Spinal cord (tissue), 10 donors: ENCODE data around the gene SIAH1. TPM values are rescaled to one million over a fixed set of nuclear protein-coding genes. Genes with fewer than 3 reads are reported as not detected.
A peak's percentile ranks its signal among the peaks of the same experiment; 100 is the strongest.
"Not testable (repeated sequence)": the region's sequence is repeated elsewhere in the genome, so short reads cannot be mapped to it uniquely, and the experiment has no call there.

Experiments
- DNase-seq, 6 donors: peaks; one replicate each; pipeline versions ENCODE4 v3.0.0 to v3.0.0-alpha.2; 2013 to 2015; ENCODE audit warnings: low spot score in 6 of 6, low read depth in 4 of 6
- H3K27ac ChIP-seq: one replicate; pipeline ENCODE4 v1.5.1; 2013; ENCODE audit warnings: low read depth, low read length, control low read depth
- H3K27me3 ChIP-seq: one replicate; pipeline ENCODE4 v1.6.1; 2013; ENCODE audit warnings: low read length; ENCODE audit not compliant: control insufficient read depth, insufficient read depth
- H3K36me3 ChIP-seq: one replicate; pipeline ENCODE4 v1.6.1; 2013; ENCODE audit warnings: low read length; ENCODE audit not compliant: control insufficient read depth, insufficient read depth
- H3K4me1 ChIP-seq: one replicate; pipeline ENCODE4 v1.6.1; 2013; ENCODE audit warnings: low read length; ENCODE audit not compliant: control insufficient read depth, insufficient read depth
- H3K4me3 ChIP-seq: one replicate; pipeline ENCODE4 v1.5.1; 2013; ENCODE audit warnings: low read depth, low read length, control low read depth
- H3K9me3 ChIP-seq: one replicate; pipeline ENCODE4 v1.6.1; 2013; ENCODE audit warnings: low read length; ENCODE audit not compliant: control insufficient read depth, insufficient read depth
- WGBS: methylation state at CpG from one replicate; pipeline ENCODE4 v1.1.5; 2013; ENCODE audit warnings: missing lambda C conversion rate; ENCODE audit not compliant: insufficient coverage; 5-methylcytosine and 5-hydroxymethylcytosine counted together
- polyA plus RNA-seq, 2 donors: library from polyadenylated mRNA; unstranded; fragments of 120-200 nt; gene quantifications; one replicate each; pipeline ENCODE4 v1.2.1, GENCODE V29; 2013; ENCODE audit not compliant: insufficient read length in 2 of 2
- total RNA-seq, 2 donors: library from RNA; depleted of rRNA in 1 of 2; stranded (reverse); fragments of 120-200 nt in 1 of 2; fragments of >200 nt in 1 of 2; gene quantifications; one replicate each; pipeline versions ENCODE4 v1.2.3 to v1.2.4, GENCODE V29; 2013 to 2014
- donor health status: healthy.

Gene SIAH1
- total and polyA plus RNA-seq, 4 donors = 36.9 to 54.2 (median 44.8) TPM

DNA sequence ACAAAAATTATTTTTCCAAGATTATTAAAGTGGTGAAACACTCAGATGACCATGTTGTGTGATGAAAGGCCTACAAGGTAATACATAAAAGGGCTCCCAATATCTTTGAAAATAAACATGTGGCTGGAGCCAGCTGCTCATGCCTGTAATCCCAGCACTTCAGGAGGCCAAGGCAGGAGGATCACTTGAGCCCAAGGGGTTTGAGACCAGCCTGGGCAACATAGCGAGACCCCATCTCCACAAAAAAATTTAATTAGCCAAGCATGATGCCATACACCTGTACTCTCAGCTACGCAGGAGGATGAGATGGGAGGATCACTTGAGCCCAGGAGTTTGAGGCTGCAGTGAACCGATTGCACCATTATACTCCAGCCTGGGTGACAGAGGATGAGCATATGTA lies 26.8 kb downstream of the SIAH1 start:
- no peaks in the 10 kb centered on the region for H3K4me1 ChIP-seq
- no peak for DNase-seq
- H3K36me3 ChIP-seq = peaks cover 4% of the 10 kb centered on the region
- no CpG with 5 or more reads among the region's 3 CpGs for WGBS
- no peak overlapping the region for H3K4me3 ChIP-seq
- no peaks in the 10 kb centered on the region for H3K9me3 ChIP-seq
- H3K27ac ChIP-seq = no peak overlapping the region
- H3K27me3 ChIP-seq = no peaks in the 10 kb centered on the region

DNA sequence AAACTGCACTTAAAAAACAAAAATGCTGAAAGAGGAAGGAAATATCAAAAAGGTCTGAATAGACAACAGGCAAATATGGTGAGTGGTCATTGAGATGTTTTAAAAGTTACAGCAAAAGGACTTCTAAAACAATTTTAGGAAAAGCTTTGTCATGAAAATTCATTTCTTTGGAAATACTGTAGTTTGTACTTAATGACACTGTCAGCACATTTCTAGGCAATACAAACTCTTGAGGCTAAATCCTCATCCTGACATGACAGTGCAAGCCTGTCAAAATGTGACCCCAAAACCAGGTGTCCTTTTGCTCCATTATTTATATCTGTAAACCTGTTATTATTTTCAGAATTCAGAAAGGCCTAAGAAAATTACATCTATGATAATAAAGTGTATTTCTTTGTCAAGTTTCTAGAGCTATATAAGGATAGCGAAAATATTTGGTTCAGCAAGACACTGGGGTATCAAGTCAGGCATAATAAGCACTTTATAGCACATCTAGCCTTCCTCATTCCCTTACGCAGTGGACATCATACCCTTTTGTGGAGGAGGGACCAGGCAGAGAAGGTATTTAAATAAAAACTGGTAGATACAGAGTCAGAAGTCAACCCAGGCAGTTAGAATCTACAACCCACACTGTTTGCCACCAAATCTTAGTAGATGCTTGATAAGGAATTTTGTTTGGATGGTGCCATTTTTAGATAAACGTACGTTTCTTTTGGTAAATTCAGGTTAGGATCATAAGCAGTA lies 28.4 kb downstream of the SIAH1 start:
- no peak overlapping the region for H3K27ac ChIP-seq

DNA sequence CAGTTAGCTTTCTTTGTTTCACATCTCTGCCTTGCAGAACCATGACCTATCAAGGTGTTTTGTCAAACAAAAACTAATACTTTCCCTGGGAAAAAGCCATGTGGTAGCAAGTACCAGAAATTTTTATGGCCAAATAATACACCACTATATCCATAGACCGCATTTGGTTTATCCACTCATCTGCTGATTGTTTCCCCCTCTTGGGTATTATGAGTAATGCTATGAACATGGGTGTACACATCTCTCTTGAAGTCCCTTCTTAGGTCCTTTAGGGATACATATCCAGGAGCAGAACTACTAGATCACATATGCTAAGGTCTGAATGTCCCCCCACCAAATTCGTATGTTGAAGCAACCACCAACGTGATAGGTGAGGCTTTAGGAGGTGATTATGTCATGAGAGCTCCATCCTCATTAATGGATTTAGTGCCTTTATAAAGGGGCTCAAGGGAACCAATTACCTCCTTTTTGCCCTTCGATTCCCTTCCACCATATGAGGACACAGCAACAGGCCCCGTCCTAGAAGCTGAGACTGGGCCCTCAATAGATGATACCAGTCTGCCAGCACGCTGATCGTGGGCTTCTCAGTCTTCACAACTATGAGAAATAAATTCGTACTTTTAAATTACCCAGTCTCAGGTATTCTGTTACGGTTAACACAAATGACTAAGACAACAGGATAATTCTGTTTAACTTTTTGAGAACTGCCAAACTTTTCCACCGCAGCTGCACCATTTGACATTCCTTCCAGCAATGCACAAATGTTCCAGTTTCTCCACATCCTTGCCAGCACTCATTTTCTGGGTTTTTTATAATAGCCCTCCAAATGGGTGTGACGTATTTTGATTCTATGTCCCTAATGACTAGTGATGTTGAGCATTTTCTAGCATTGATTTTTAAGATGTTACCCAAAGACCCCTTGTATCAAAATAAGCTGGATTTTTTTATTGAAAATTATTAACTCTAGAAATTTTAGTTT lies 30.0 kb downstream of the SIAH1 start:
- Histone ChIP-seq H3K4me3 (no peak overlapping the region), H3K4me1 (no peaks in the 10 kb centered on the region), H3K27me3 (no peaks in the 10 kb centered on the region), H3K9me3 (no peaks in the 10 kb centered on the region), H3K36me3 (peaks cover 20% of the 10 kb centered on the region), H3K27ac (no peak overlapping the region)
- no peak for DNase-seq
- 88% methylated on average over 7 of the region's 11 CpGs for WGBS

More for the DNA sequence above, 28.4 kb downstream of the SIAH1 start:
- DNase-seq = no peak
- no peaks in the 10 kb centered on the region for H3K27me3 ChIP-seq
- H3K4me1 ChIP-seq = no peaks in the 10 kb centered on the region
- H3K4me3 ChIP-seq = no peak overlapping the region
- WGBS = no CpG with 5 or more reads among the region's 4 CpGs
- no peaks in the 10 kb centered on the region for H3K9me3 ChIP-seq
- peaks cover 14% of the 10 kb centered on the region for H3K36me3 ChIP-seq

DNA sequence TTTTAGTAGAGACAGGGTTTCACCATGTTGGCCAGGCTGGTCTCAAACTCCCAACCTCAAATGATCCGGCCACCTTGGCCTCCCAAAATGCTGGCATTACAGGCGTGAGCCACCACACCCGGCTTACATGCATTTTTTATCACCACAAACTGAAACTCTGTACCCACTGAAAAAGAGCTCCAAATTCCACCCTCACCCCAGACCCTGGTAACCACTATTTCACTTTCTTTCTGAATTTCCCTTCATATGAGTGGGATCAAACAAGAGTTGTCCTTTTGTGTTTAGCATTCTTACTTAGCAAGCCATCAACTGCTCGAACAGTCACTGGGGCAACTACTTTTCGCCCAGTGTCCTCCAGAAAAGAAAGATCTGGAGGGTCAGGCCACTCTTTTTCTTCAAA lies 30.8 kb downstream of the SIAH1 start:
- not testable (repeated sequence) for DNase-seq, H3K4me1 ChIP-seq, H3K4me3 ChIP-seq, H3K9me3 ChIP-seq, H3K27me3 ChIP-seq, H3K27ac ChIP-seq
- peaks cover 27% of the 10 kb centered on the region for H3K36me3 ChIP-seq
- 100% methylated on average over 5 of the region's 5 CpGs for WGBS

DNA sequence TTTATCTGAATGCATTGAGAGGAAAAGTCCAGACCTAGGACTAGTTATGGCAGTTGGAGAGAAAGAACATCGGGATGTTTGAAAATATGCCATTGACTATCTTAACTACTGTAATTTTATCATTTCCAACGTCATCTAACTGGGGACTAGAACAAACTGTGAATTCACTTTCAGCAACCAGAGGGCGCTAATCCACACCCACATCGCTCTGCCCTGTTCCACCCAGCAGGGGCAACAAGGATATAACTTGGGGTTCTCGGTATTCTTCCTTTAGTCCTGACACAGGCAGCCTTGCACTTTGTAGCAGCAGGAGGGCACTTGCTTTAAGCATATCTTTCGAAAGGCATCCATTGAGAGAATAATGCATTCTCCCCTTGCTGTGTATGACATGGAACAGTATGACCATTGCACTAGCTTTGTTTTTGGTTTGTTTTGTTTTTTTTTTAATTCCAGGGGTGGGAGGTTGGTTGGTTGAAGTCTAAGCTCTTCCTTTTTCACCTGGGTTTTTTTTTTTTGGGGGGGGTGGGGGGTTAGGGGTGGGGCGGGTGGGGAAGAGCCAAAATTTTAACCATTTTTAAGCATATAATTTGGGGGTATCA lies 31.5 kb downstream of the SIAH1 start:
- no peak overlapping the region for H3K4me3 ChIP-seq
- H3K9me3 ChIP-seq = no peaks in the 10 kb centered on the region
- H3K27ac ChIP-seq = no peak overlapping the region
- 7% methylated on average over 3 of the region's 7 CpGs for WGBS
- H3K36me3 ChIP-seq = peaks cover 30% of the 10 kb centered on the region
- no peaks in the 10 kb centered on the region for H3K4me1 ChIP-seq
- H3K27me3 ChIP-seq = no peaks in the 10 kb centered on the region
- peak in 3 of 6 donors; percentile 18 to 72 (median 70) for DNase-seq

DNA sequence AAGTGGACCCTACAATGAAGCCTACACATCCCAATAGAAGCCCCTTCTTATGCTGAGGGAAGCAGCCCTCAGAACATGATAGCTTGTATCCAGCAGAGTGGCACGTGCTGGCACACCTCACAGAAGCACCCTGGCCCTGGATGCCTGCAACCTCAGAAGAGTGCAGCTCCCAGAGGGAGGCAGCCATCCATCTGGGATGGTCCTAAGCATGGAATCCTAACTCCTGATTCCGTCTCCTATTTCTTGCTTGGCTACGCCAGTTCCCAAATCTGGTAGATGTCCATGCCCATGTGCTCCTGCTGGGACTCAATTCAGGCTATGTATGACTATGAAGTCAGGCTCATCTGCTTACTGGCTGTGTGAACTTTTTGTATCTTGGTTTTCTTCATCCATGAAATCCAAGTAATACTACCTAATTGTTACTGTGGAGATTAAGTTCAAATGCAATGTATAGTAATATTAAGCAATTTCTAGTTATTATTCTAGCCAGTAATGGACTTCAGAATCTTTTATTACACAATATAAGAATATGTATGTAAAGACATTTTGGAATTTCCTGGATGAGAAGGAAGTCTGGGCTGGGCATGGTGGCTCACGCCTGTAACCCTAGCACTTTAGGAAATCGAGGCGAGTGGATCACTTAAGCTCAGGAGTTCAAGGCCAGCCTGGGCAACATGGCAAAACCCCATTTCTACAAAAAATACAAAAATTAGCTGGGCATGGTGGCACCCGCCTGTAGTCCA lies 32.4 kb downstream of the SIAH1 start:
- H3K9me3 ChIP-seq = no peaks in the 10 kb centered on the region
- H3K36me3 ChIP-seq = peaks cover 26% of the 10 kb centered on the region
- WGBS = 93% methylated on average over 1 of the region's 7 CpGs
- DNase-seq = no peak
- H3K4me1 ChIP-seq = no peaks in the 10 kb centered on the region
- H3K27ac ChIP-seq = no peak overlapping the region
- no peak overlapping the region for H3K4me3 ChIP-seq
- H3K27me3 ChIP-seq = no peaks in the 10 kb centered on the region

DNA sequence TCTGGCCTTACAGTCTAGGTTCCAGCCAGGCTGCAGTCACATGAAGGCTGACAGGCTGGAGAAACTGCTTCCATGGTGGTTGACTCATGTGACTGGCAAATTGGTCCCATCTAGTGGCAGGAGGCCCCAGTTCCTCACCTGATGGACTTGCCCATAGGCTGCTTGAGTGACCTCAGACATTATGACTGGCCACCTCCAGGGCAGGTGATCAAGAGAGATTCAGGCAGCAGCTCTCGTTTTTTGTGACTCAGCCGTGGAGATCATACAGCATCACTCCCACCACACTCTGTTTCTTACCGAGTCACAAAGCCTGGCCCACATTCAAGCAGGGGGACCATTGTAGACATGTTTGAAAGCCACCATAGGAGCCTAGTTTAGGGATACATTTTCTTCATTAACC lies 34.5 kb downstream of the SIAH1 start:
- H3K27me3 ChIP-seq = no peaks in the 10 kb centered on the region
- H3K36me3 ChIP-seq = peaks cover 33% of the 10 kb centered on the region
- 93% methylated on average over 2 of the region's 3 CpGs for WGBS
- H3K4me1 ChIP-seq = peaks cover 4% of the 10 kb centered on the region
- H3K4me3 ChIP-seq = no peak overlapping the region
- no peak overlapping the region for H3K27ac ChIP-seq
- no peaks in the 10 kb centered on the region for H3K9me3 ChIP-seq
- DNase-seq = no peak

DNA sequence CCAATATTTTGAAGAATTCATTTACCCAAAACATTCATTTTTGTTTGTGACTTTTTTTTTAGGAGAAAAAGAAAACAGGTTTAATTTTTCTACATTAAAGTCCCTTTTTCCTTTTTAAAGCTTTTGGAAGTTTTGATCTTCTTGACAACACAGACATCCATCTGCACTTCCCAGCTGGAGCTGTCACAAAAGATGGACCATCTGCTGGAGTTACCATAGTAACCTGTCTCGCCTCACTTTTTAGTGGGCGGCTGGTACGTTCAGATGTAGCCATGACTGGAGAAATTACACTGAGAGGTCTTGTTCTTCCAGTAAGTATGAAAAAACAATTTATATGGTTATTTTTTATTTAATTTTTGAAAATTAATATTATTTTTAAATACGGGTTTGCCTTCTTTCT lies 37.2 kb downstream of the SIAH1 start:
- Histone ChIP-seq H3K9me3 (no peaks in the 10 kb centered on the region), H3K27me3 (no peaks in the 10 kb centered on the region), H3K27ac (no peak overlapping the region), H3K36me3 (peaks cover 33% of the 10 kb centered on the region), H3K4me3 (no peak overlapping the region), H3K4me1 (peaks cover 4% of the 10 kb centered on the region)
- DNase-seq = peak in 3 of 6 donors; percentile 37 to 96 (median 82)
- WGBS = 40% methylated on average over 1 of the region's 4 CpGs
